HG03521 (cell line): Measurements from ENCODE around the gene HOMER1.

Experiments used
- ATAC-seq: cut with Tn5 transposase; IDR thresholded peaks from one replicate; pipeline ENCODE4 v1.9.1; 2021; ENCODE audit warnings: mild to moderate bottlenecking, moderate library complexity; ENCODE audit not compliant: unreplicated experiment

HOMER1 gene

DNA sequence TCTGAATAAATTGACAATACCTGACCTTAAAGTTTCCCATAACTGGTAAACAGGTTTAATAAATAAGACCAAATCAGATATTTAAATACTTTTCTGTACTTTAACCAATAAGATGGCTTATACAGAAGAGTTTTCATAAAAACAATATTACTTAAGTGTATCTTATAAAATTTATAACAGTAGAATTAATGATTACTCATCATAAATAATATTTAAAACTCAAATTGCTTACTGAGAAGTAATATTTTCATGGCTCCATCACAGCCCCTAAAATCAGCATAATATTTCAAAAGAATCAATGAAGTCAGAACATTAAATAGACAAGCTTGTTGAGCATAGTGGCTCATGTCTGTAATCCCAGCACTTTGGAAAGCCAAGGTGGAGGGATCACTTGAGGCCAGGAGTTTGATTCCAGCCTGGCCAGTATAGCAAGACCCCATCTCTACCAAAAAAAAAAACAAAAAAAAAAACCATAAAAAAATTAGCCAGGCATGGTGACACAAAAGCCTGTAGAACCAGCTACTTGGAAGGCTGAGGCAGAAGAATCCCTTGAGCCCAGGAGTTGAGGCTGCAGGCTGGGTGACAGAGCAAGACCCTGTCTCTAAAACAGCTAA, 23.5 kb downstream of the HOMER1 start:
- ATAC-seq: no peak

DNA sequence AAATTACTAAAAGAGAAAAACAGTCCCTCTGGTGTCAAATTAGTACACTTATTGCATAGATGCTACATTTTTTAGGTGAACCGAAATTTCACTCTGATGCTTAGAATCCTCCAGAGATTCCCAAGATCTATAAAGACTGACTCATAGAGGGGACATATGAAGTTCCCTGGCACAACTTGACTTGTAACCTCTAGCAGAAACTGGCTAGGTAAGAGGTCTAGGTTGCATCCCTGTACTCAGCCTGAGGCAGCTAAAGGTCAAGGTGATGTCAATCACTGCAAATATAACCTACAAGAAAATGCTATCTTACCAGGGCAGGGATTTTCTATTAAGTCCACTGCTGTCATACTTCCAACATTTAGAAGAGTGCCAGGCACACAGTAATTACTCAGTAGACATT, 24.2 kb downstream of the HOMER1 start:
- no peak for ATAC-seq

DNA sequence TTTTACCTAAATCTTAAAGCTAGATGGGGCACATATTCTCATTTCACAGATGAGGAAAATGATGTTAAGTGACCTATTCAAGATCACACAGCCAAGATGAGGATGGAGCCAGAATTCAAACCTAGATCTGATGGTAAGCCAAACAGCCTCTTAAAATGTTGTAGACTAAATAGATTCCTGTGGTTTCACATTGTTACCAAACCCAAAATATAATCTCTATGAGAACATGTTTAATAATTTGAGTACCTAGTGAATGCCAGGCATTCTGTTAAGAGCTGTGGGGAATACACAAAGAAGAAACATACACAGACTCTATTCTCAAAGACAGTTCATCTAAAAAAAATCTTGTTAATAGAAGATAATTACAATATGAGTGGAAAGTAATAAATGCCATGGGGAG, 25.2 kb downstream of the HOMER1 start:
- no peak for ATAC-seq

DNA sequence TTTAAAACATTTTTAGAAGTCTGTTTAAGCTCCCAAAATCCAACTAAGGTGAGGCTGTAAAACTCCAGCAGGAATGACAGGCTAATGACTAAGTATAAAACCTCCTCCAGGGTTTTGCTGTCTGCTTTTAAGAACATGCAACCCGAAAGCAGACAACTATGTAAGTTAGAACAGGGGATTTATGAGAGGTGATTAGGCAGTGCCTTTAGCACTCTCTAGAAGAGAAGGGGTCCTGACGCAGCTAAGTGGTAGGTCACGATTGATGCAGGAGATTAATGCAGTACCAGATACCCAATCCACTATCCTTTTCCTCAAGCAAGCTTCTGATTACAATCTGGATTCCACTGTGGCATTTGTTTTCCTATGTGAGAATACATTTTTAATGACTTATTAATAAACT, 25.9 kb downstream of the HOMER1 start:
- ATAC-seq: no peak

DNA sequence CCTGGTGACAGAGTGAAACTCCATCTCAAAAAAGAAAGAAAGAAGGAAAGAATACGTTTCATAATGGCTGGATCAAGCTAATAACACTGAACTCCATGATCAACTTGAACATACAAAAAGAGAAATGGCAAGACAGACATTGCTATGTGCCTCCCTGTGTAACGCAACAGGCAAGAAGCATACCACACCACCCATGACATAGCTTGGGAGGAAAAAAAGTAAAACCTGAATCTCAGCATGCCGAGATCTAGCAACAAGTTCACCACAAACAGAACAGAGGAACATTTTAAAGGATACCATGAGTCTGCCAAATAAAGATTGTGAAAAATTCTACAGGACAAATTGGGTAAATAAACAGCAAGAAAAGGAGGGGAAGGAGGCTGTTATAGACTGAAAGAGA, 26.7 kb downstream of the HOMER1 start:
- no peak for ATAC-seq

DNA sequence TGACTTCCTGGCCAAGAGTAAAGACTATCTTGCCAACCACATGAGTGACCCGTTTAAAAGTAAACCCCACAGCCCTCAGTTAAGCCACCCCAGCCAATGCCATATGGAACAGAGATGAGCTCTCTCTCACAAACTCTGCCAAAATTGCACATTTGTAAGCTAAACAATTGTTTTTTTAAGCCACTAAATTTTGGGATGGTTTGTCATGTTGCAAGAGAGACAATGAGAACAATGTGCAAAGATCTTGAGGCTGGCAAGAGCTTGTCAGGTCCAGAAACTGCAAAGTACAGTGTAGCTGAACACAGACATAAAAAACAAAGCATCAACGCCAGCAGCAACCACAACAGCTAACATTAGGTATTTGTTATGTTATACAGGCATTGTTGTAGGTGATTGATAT, 27.8 kb downstream of the HOMER1 start:
- no peak for ATAC-seq

DNA sequence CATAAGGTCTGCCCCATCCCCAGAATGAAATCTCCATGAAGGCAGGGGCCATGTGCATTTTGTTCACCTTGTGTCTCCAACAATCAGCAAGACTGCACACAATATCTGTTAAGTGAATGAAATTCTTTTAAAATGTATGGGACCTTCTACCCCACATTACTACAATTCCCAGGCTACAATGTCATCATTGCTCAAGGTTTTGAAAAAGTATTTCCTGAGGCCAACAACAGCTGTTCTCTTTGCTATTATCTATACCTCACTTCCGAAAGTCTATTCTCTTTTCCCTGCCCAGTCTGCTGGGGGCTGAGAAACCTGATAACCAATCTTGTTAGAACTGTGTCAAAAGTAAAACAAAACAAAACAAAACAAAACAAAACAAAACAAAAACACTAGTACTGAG, 29.2 kb downstream of the HOMER1 start:
- ATAC-seq: no peak

DNA sequence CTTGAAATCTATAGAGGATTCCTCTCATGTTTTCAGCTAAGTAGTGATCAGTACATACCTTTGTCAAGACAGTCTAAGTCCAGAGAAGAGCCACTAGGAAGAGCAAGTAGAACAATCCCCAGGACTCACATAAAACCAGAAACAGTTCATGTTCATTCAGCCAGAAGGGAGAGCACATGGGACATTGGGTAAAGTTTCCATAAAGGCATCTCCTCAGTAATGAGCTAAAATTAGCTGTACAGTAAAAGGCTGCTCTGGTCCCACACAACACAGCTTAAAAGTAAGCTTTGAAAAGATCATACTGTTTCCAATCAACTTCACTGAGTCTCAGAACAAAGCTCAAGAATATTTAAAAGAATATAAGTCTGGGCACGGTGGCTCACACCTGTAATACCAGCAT, 32.4 kb downstream of the HOMER1 start:
- no peak for ATAC-seq

DNA sequence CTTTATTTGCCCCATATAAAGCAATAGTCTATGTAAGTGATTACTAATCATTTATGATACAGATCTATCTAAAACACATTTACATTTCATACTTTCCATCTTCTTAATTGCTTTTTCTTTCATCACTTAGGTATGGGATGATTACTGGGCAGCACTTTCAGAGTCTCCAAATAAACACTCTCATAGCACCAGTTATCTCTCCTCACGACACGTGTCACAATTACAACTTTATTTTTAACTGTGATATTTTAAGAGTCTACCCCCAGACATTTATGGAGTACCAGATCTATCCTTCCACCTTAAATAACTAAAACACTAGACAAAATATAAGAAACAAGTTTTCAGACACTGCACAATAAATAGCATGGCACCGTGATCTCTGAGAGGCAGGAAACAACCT, 32.9 kb downstream of the HOMER1 start:
- ATAC-seq: no peak

DNA sequence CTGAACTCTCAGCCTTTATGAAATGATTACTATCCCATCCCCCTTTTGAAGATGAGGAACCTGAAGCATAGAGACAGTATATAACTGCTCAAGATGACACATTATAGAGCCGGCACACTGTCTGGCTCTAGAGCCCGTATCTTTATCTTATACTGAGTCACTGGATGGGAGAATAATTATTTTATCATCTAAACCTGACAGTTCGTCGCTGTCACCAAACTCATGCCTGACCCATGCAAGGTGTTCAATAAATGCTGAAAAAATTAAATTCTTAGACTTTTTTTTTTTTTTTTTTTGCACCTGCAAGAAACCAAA, 38.8 kb downstream of the HOMER1 start:
- ATAC-seq: no peak

DNA sequence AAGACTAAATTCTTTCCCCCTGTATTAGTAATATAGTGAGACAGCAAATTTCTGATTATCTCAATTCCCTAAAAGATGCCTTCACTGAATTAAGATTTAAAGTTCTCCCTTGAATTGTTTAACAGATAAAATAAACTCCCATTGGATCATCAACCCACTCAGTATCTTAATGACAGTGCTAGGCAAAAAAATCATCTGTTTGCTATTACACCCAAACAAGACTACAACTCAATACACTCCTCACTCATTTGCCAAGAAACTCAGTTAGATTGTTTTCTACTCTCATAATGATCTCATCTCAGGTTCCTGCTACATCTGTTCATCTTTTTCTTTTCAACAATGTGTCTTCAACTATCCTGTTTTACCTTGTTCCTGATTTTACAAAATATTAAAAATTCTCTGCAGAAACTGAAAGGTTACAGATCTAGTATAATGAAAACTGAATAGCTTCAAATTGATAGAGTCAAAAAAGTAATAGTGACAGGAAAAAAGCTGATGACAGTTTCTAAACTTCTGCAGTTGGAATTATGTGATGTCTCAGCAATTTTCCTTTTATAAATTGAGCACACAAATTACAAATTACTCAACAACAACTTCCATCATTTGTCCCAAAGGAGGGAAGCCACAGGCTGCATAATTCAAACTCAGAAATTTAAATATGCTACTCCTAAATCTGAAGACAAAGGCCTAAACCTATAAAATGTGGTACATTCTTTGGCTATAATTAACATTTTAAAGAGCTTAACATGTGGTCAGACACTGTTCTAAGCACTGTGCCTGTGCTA, 39.4 kb downstream of the HOMER1 start:
- ATAC-seq: no peak

DNA sequence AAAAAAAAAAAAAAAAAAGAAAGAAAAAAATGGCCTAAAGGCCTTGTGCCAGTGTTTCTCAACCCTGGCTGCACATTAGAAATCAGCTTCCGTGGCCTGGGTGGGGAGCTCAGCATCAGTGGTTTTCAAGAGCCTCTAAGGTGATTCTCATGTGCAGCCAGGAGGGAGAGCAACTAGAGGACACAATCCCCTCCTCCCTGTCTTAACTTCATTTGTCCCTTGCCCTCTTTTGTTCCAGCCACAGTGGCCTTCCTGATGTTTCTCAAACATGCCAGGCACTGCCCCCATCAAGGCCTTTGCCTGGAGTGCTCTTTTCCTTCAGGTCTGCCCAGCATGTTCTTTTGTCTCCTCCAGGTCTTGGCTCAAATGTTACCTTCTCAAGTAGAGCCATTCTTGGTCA, 42.4 kb downstream of the HOMER1 start:
- ATAC-seq: no peak

DNA sequence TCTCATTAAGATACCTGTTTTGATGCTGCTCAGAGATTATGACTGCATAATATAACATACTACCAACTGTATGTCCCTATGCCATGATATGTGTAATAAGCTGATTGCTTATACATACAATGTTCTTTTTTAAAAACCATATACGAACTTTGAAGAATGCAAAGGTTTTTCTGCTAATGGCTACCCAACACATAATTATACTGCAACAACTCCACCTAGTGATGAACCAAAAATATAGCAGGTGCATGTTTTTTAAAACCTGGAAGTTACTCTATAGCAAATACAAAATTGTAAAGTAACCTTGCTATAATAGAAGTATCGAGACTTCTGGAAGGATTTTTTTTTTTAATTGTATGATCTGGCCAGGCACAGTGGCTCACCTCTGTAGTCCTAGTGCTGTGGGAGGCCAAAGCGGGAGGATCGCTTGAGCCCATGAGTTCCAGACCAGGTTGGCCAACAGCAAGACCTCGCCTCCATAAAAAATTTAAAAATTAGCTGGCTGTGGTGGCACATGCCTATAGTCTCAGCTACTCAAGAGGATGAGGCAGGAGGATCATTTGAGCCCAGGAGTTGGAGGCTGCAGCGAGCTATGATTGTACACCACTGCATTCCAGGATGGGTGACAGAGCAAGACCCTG, 49.1 kb downstream of the HOMER1 start:
- no peak for ATAC-seq

DNA sequence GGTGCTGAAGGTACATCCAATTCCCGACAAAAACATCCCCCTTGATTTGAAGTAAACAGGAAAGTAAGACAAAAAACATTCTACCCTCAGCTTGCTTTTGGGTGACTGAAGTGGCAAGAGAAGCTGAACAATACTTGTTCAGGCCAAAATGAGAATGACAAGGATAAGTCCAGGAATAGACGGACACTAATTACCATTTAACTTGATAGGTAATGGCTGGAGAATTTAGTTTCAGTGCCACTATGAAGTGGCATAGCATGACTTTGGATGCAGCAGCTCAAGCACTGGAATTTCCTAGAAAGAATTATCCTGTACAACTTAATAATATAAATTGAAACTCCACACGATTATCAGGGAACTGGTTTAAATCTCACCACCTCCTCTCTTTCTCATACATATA, 49.7 kb downstream of the HOMER1 start:
- ATAC-seq: no peak

DNA sequence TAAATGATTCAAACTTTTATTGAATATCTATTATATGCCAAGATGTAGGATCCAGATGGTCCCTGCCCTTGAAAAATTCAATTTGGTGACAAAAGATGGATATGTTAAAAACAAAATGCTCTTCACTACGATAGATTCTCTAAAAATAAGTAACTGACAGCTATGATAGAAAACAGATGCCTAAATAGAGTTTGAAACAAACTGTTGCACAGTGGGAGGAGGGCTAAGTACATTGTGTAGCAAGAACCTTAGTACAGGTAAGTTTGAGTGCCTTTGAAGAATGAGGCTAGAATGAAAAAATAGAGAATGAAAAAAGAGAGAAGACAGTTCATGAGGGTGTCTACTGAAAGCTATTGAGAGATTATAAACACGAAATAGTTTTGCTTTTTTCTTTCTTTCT, 54.3 kb downstream of the HOMER1 start:
- ATAC-seq: no peak

DNA sequence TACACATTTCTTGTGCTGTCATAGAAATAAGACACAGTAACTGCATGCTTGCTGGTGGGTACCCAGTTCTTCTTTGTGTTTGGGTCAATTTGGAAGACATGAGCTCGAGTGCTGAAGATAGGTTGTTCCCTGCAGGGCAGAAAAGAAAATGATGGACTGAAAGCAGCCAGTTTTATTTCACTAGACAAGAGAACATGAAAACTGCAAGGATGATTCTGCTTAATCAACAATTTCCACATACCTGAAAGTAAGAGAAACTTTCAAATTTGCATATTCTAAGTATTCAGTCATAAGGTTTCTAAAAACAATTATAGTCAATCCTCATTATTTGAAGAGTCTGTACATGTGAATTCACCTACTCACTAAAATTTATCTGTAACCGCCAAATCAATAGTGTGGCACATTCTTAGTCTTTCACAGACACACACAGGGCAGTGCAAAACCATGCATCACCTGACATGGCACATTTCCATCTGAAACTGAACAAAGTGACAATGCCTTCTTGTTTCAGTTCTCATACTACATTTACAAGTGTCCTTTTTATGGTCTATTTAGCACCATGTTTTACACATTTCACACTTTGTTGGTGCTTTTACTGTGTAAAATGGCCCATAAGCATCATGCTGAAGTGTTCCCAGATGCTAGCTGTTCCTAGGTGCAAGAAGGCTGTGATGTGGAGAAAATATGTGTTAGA, 56.9 kb downstream of the HOMER1 start:
- ATAC-seq: peak; percentile 69

DNA sequence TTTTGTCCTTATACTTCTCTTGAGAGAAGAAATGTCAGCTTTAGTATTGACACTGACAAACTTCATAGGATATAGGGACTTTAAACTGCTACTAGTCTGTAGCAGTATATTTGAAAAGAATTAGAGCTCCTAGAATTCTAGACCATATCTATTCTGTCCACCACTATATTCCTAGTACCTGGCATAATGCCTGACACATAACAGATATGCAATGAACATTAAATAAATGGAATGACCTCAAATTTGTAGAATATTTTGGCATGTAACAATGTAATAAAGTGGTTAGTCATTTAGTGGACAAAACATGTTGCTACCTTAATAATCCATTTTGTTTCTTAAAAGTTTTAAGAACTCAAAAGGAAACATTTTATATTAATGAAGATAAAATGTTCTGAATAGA, 57.5 kb downstream of the HOMER1 start:
- ATAC-seq: no peak

DNA sequence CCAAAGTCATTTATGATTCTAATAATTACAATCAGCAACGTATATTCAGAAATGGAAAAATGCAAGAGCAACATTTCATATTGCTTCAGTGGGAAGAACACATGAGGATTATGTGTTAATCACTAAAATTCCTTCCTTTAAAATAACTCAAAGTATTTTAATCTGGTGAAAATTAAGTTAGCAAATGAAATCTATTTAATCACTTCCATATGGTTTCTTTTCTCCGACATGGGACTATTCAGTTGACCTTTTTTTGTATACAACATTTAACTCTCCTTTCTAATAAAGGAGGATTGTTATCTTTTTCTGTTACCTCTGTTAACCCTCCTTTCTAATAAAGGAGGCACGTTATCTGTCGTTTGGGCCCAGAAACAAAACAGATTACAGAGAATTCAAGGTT, 59.9 kb downstream of the HOMER1 start:
- ATAC-seq: no peak

DNA sequence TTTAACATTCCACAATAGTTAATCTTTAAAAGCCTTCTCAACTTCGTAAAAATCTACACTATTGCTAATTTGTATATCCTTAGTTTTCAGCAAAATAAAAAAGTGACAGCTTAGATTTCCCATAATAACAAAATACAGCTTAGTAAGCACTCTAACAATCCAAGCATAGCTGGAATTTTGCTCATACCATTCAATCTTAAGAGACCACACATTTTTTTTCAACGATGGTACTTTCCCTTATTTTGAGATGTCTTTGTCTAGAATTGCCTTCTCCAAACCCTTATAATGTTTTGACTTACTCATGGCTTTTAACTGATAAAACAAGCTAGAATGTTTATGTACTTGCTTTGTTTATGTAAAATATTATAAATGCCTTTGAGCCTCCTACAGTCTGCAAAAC, 65.6 kb downstream of the HOMER1 start:
- ATAC-seq: no peak

DNA sequence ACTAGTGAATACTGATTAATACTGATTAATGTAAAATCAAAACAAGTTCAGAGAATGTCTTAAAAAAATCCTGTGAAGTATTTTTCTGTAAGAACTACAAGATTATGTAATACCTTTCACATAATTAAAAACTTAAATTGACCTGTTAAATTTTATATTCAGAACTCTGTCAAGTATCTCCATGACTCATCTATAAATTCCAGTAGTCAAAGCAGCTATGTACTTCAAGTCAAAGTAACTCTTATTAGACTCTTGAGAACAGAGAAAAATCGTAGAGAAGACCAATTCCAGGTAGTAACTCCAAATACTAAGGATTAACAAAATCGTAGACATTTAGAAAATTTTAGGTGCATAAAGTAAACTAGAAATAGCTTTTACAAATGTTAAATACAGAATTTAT, 77.1 kb downstream of the HOMER1 start:
- ATAC-seq: no peak

DNA sequence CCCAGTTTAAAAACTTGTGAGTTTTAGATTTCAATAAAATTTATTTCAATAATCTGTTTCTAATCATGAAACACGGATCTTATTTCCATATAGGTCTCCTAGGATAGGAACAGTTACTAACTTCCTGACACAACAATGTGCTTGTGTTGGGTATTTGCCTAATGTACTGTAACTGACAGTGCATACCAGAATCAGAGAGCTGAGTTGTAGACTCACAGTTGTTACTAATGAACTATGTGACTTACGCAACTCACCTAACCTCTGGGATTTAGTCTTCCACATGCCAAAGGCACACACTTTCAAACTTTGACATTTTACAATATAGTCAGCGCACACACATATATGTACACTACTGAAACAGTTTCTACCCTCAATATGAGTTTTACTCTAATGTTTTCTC, 77.7 kb downstream of the HOMER1 start:
- ATAC-seq: no peak

DNA sequence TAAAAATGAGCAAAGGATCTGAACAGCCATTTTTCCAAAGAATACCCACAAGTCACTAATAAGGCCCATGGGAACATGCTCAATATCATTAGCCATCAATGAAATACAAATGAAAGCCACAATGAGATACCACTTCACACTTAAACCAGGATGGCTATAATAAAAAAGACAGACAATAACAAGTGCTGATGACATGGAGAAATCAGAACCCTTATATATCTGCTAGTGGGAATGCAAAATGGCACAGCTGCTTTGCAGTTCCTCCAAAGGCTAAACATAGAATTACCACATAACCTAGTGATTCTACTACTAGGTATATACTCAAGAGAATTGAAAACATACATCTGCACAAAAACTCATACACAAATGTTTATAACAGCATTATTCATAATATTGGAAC, 83.7 kb downstream of the HOMER1 start:
- no peak for ATAC-seq
